SK-N-SH (cell line): Measurements from ENCODE around the gene BICD2. TPM values are rescaled to one million over a fixed set of nuclear protein-coding genes. Genes with fewer than 3 reads are reported as not detected.

Experiments
- CTCF ChIA-PET: fragments of 300-600, 350-600 bp; formaldehyde crosslinking; extraction: SDS; loops from one replicate; lab custom pipeline; 2021; lab: Yijun Ruan, JAX
- POLR2A ChIA-PET: fragments of 350-600 bp; sonication (Branson Sonifier 250); formaldehyde crosslinking; extraction: SDS; loops from one replicate; lab custom pipeline; 2020; ENCODE audit warnings: antibody characterized with exemption, inconsistent platforms; lab: Yijun Ruan, JAX
- DNase-seq: peaks from one replicate; pipeline ENCODE4 v3.0.0; 2012
- H2AFZ ChIP-seq: fragments of 200-600 bp; sonication (generic); 2 replicates; pipeline ENCODE4 v1.8.1; 2016; ENCODE audit warnings: antibody characterized with exemption, mild to moderate bottlenecking, low read depth
- H3F3A ChIP-seq: fragments of 200-600 bp; sonication (generic); replicated peaks from 2 replicates; pipeline ENCODE3; 2016; ENCODE audit warnings: antibody characterized with exemption, mild to moderate bottlenecking; ENCODE audit not compliant: insufficient read depth
- H3K27ac ChIP-seq, 2 experiments: fragments of 200-500 bp in 1 of 2; fragments of 200-600 bp in 1 of 2; sonication (Bioruptor generic) in 1 of 2; sonication (generic), shearing (Covaris generic) in 1 of 2; 2 replicates each; pipeline versions ENCODE4 v1.5.1 to v1.6.1; 2014 to 2016; ENCODE audit warnings: low read depth in 2 of 2, inconsistent platforms in 1 of 2, low read length in 1 of 2, mild to moderate bottlenecking in 1 of 2, mixed read lengths in 1 of 2
- H3K27me3 ChIP-seq: fragments of 200-600 bp; sonication (generic), shearing (Covaris generic); 2 replicates; pipeline ENCODE4 v1.6.1; 2016; ENCODE audit warnings: mixed run types; ENCODE audit not compliant: insufficient read depth
- H3K36me3 ChIP-seq, 2 experiments: fragments of 200-500 bp in 1 of 2; fragments of 200-600 bp in 1 of 2; sonication (Bioruptor generic) in 1 of 2; sonication (generic) in 1 of 2; replicated peaks in 1 of 2; 2 replicates each; pipeline versions ENCODE3 to v1.5.1; 2014 to 2016; ENCODE audit warnings: low read length in 1 of 2, mild to moderate bottlenecking in 1 of 2; ENCODE audit not compliant: insufficient read depth in 2 of 2, control insufficient read depth in 1 of 2
- H3K4me1 ChIP-seq, 2 experiments: fragments of 200-500 bp in 1 of 2; fragments of 200-600 bp in 1 of 2; sonication (Bioruptor generic) in 1 of 2; sonication (generic), shearing (Covaris generic) in 1 of 2; 2 replicates each; pipeline versions ENCODE4 v1.5.1 to v1.6.1; 2014 to 2016; ENCODE audit warnings: low read depth in 1 of 2, low read length in 1 of 2, mixed run types in 1 of 2; ENCODE audit not compliant: insufficient read depth in 2 of 2, control insufficient read depth in 1 of 2
- H3K4me2 ChIP-seq: fragments of 200-600 bp; sonication (generic), shearing (Covaris generic); 2 replicates; pipeline ENCODE4 v1.6.1; 2017; ENCODE audit warnings: mixed run types
- H3K4me3 ChIP-seq, 2 experiments: fragments of 200-500 bp in 1 of 2; fragments of 200-600 bp in 1 of 2; sonication (Bioruptor generic) in 1 of 2; sonication (generic), shearing (Covaris generic) in 1 of 2; 2 replicates each; pipeline versions ENCODE4 v1.5.1 to v1.8.1; 2014 to 2016; ENCODE audit warnings: low read depth in 2 of 2, inconsistent platforms in 1 of 2, low read length in 1 of 2, mild to moderate bottlenecking in 1 of 2, mixed read lengths in 1 of 2, moderate library complexity in 1 of 2
- H3K79me2 ChIP-seq: fragments of 200-600 bp; sonication (generic); 2 replicates; pipeline ENCODE4 v1.8.1; 2017; ENCODE audit warnings: mild to moderate bottlenecking; ENCODE audit not compliant: insufficient read depth
- H3K9ac ChIP-seq: fragments of 200-600 bp; sonication (generic); 2 replicates; pipeline ENCODE4 v1.6.1; 2017; ENCODE audit warnings: mixed run types
- H3K9me2 ChIP-seq: fragments of 200-600 bp; sonication (generic); 2 replicates; pipeline ENCODE4 v1.6.1; 2017; ENCODE audit warnings: mixed run types
- H3K9me3 ChIP-seq: fragments of 200-600 bp; sonication (generic); 2 replicates; pipeline ENCODE4 v1.6.1; 2017; ENCODE audit warnings: mixed run types, mild to moderate bottlenecking, moderate library complexity
- H4K20me1 ChIP-seq: fragments of 200-600 bp; sonication (generic); 2 replicates; pipeline ENCODE4 v1.6.1; 2017; ENCODE audit warnings: mild to moderate bottlenecking, mixed run types; ENCODE audit not compliant: insufficient read depth
- CHD2 ChIP-seq: fragments of 150-350 bp; IDR thresholded peaks from 2 replicates; pipeline ENCODE4 v1.6.1; 2018; ENCODE audit warnings: low read length; ENCODE audit not compliant: partially characterized antibody
- ELF1 ChIP-seq: IDR thresholded peaks from 2 replicates; pipeline ENCODE4 v1.4.0; 2012
- EZH2phosphoT487 ChIP-seq: fragments of 200-600 bp; sonication (generic); IDR thresholded peaks from 2 replicates; pipeline ENCODE4 v1.6.1; 2017; ENCODE audit warnings: low read depth, mixed run types, mild to moderate bottlenecking, antibody characterized with exemption, moderate library complexity, borderline replicate concordance
- FOXM1 ChIP-seq: IDR thresholded peaks from 2 replicates; pipeline ENCODE4 v1.4.0; 2012; ENCODE audit warnings: low read depth, mild to moderate bottlenecking
- GABPA ChIP-seq: IDR thresholded peaks from 2 replicates; pipeline ENCODE4 v1.4.0; 2012; ENCODE audit warnings: low read depth, mild to moderate bottlenecking
- GATA2 ChIP-seq: sonication (generic); formaldehyde crosslinking; IDR thresholded peaks from 2 replicates; pipeline ENCODE4 v1.5.0; 2020; ENCODE audit warnings: mild to moderate bottlenecking, missing genetic modification reagents
- JUND ChIP-seq: IDR thresholded peaks from 2 replicates; pipeline ENCODE4 v1.4.0; 2012
- MEF2A ChIP-seq: IDR thresholded peaks from 2 replicates; pipeline ENCODE4 v1.4.0; 2012; ENCODE audit warnings: low read depth, borderline replicate concordance
- NRF1 ChIP-seq: IDR thresholded peaks from 2 replicates; pipeline ENCODE4 v1.6.1; 2012; ENCODE audit warnings: low read depth, mild to moderate bottlenecking, low read length
- POLR2AphosphoS5 ChIP-seq: IDR thresholded peaks from 2 replicates; pipeline ENCODE4 v1.6.1; 2012; ENCODE audit warnings: low read depth, low read length
- RAD21 ChIP-seq: IDR thresholded peaks from 2 replicates; pipeline ENCODE4 v1.6.1; 2012; ENCODE audit warnings: mild to moderate bottlenecking, low read length
- RCOR1 ChIP-seq: fragments of 150-350 bp; IDR thresholded peaks from 2 replicates; pipeline ENCODE4 v1.6.1; 2017; ENCODE audit warnings: antibody characterized with exemption, low read length
- RXRA ChIP-seq: IDR thresholded peaks from 2 replicates; pipeline ENCODE4 v1.4.0; 2012; ENCODE audit warnings: low read depth, mild to moderate bottlenecking, borderline replicate concordance
- SIN3A ChIP-seq: IDR thresholded peaks from 2 replicates; pipeline ENCODE4 v1.6.1; 2012; ENCODE audit warnings: low read depth, mild to moderate bottlenecking, low read length, moderate library complexity, borderline replicate concordance
- SMC3 ChIP-seq: IDR thresholded peaks from 2 replicates; pipeline ENCODE4 v1.6.1; 2012; ENCODE audit warnings: low read depth, low read length, improper control_type of control experiment
- TAF1 ChIP-seq: IDR thresholded peaks from 2 replicates; pipeline ENCODE4 v1.6.1; 2012; ENCODE audit warnings: low read depth, mild to moderate bottlenecking, low read length, moderate library complexity, borderline replicate concordance
- TEAD4 ChIP-seq: IDR thresholded peaks from 2 replicates; pipeline ENCODE4 v1.4.0; 2012; ENCODE audit warnings: mild to moderate bottlenecking, borderline replicate concordance; ENCODE audit not compliant: insufficient read depth
- WGBS: methylation state at CpG from one replicate; pipeline ENCODE4 v1.1.6; 2017; ENCODE audit warnings: low lambda C conversion rate; 5-methylcytosine and 5-hydroxymethylcytosine counted together
- polyA plus RNA-seq, 3 experiments: library from polyadenylated mRNA; depleted of rRNA; stranded (reverse); fragments of >200 nt; gene quantifications; 2 replicates each; pipeline ENCODE4 v1.2.3, GENCODE V29; 2012
- TF ChIP-seq, protein P1 (sequence below): IDR thresholded peaks from 2 replicates; pipeline ENCODE4 v1.4.0; 2012; ENCODE audit warnings: low read depth
- TF ChIP-seq, protein P2 (sequence below): IDR thresholded peaks from 2 replicates; pipeline ENCODE4 v1.4.0; 2012; ENCODE audit warnings: low read depth, borderline replicate concordance
- TF ChIP-seq, protein P3 (sequence below): fragments of 150-350 bp; IDR thresholded peaks from 2 replicates; pipeline ENCODE4 v1.6.1; 2016; ENCODE audit warnings: mild to moderate bottlenecking, low read depth, low read length

Gene BICD2
- polyA plus RNA-seq, 1 of the 3 experiments (the other 2 are of a cell fraction), result 19.6 TPM

DNA sequence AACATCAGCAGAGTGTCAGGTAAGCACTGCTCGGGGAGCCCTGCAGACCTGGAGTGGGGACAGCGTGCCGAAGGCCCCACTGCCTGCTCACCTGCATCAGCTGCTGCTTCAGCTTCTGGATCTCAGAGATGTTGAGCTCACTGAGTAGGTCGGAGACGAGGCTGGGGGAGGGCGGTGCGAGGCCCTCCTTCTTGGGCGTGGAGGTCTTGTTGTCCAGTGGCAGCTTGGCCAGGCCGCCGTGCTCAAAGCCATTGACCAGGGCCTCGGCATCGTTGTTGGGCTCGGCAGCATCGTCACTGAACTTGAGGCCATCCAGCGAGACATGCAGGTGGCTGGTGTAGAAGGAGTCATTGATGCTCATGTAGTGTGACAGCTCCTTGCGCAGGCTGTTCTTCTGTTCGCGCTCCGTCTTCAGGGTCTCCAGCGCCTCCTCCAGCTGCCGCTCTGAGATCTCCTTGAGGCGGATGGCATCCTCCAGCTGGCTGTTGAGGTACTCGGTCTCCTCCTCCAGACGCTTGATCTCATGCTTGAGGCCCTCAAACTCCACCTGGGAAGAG is 44.3 kb downstream of the BICD2 start:
- Histone ChIP-seq H2AFZ (no peak overlapping the region), H4K20me1 (0 out of 2 replicates have a peak, but pooled peaks cover 10% of the 10 kb centered on the region), H3K36me3 (peaks cover 6 to 74% of the 10 kb centered on the region in 2 experiments), H3K79me2 (peaks cover 6% of the 10 kb centered on the region; the same call in 1 of the 2 replicates), H3K27ac (no peak overlapping the region), H3K4me1 (peaks cover 0 to 16% of the 10 kb centered on the region in 2 experiments; a peak in 1 of 4 replicates), H3F3A (no peaks in the 10 kb centered on the region), H3K27me3 (no peaks in the 10 kb centered on the region), H3K9me3 (no peaks in the 10 kb centered on the region), H3K4me2 (no peak overlapping the region), H3K9ac (no peak overlapping the region), H3K4me3 (no peak overlapping the region), H3K9me2 (no peaks in the 10 kb centered on the region)
- POLR2A ChIA-PET, result no interaction called here
- TF ChIP-seq RCOR1, result no peak
- TF ChIP-seq POLR2AphosphoS5, result no peak
- no peak for TF ChIP-seq SMC3
- no peak for TF ChIP-seq RXRA
- TF ChIP-seq CHD2, result no peak
- TF ChIP-seq, protein P1, sequence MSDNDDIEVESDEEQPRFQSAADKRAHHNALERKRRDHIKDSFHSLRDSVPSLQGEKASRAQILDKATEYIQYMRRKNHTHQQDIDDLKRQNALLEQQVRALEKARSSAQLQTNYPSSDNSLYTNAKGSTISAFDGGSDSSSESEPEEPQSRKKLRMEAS, result no peak
- TF ChIP-seq, protein P2, sequence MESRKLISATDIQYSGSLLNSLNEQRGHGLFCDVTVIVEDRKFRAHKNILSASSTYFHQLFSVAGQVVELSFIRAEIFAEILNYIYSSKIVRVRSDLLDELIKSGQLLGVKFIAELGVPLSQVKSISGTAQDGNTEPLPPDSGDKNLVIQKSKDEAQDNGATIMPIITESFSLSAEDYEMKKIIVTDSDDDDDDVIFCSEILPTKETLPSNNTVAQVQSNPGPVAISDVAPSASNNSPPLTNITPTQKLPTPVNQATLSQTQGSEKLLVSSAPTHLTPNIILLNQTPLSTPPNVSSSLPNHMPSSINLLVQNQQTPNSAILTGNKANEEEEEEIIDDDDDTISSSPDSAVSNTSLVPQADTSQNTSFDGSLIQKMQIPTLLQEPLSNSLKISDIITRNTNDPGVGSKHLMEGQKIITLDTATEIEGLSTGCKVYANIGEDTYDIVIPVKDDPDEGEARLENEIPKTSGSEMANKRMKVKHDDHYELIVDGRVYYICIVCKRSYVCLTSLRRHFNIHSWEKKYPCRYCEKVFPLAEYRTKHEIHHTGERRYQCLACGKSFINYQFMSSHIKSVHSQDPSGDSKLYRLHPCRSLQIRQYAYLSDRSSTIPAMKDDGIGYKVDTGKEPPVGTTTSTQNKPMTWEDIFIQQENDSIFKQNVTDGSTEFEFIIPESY, result no peak
- no peak for TF ChIP-seq SIN3A
- no peak for TF ChIP-seq TAF1
- no peak for TF ChIP-seq RAD21
- TF ChIP-seq GABPA, result no peak
- no peak for TF ChIP-seq NRF1
- TF ChIP-seq MEF2A, result no peak
- no peak for DNase-seq
- CTCF ChIA-PET, result interaction anchor here (1.0 to 9.1 kb wide), 2 partner anchors 9 to 71 kb away, joined by 3 to 177 read pairs; no protein-coding TSS in a partner anchor
- WGBS, result 98% methylated on average over 13 of the region's 24 CpGs

DNA sequence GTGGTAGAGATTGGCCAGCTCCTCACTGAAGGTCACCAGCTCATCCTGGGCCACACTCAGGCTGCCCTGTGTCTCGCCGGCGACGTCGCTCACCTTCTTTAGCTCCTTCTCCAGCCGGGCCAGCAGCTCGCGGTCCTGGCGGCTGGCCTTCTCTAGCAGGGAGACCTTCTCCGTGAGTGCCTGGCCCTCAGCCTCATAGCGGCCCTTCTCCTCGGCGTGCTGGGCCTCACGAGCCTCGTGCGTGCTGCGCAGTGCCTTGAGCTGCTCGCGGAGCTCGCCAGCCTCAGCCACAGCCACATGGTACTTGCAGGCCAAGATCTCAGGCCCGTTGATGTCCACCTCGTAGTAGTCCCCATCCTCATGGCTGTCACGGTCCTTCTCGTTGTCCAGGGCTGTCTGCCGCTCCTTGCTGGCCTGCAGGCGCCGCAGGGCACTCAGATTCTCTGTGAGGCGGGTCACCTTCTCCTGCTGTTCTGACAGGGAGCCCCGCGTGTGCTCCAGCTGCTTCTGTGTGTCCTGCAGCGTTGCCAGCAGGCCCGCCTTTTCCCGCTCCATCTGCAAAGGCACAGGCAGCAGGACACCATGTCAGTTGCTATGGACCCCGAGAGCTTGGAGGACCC is 45.5 kb downstream of the BICD2 start:
- Histone ChIP-seq H3K9me3 (no peaks in the 10 kb centered on the region), H4K20me1 (0 out of 2 replicates have a peak, but pooled peaks cover 3% of the 10 kb centered on the region), H3K4me2 (no peak overlapping the region), H3K9ac (no peak overlapping the region), H3K36me3 (peaks cover 16 to 85% of the 10 kb centered on the region in 2 experiments), H2AFZ (no peak overlapping the region), H3K27me3 (no peaks in the 10 kb centered on the region), H3F3A (no peaks in the 10 kb centered on the region), H3K79me2 (no peaks in the 10 kb centered on the region), H3K9me2 (no peaks in the 10 kb centered on the region), H3K4me1 (peaks cover 0 to 6% of the 10 kb centered on the region in 2 experiments; a peak in 1 of 4 replicates), H3K27ac (no peak overlapping the region), H3K4me3 (no peak overlapping the region)
- ChIA-PET CTCF (interaction anchor here (1.0 to 9.1 kb wide), 4 partner anchors 10 to 72 kb away, joined by 4 to 177 read pairs (median 20); partner anchors contain the start of gene BICD2), POLR2A (interaction anchor here (1.8 kb wide), 1 partner anchor 45 kb away, joined by 4 read pairs; no protein-coding TSS in a partner anchor)
- DNase-seq, result no peak
- TF ChIP-seq TEAD4, result no peak
- TF ChIP-seq ELF1, result no peak
- no peak for TF ChIP-seq GABPA
- TF ChIP-seq, protein P2, result no peak
- TF ChIP-seq, protein P3, sequence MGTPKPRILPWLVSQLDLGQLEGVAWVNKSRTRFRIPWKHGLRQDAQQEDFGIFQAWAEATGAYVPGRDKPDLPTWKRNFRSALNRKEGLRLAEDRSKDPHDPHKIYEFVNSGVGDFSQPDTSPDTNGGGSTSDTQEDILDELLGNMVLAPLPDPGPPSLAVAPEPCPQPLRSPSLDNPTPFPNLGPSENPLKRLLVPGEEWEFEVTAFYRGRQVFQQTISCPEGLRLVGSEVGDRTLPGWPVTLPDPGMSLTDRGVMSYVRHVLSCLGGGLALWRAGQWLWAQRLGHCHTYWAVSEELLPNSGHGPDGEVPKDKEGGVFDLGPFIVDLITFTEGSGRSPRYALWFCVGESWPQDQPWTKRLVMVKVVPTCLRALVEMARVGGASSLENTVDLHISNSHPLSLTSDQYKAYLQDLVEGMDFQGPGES, result no peak
- TF ChIP-seq RXRA, result no peak
- no peak for TF ChIP-seq EZH2phosphoT487
- TF ChIP-seq RAD21, result no peak
- TF ChIP-seq SMC3, result no peak
- TF ChIP-seq FOXM1, result no peak
- no peak for TF ChIP-seq POLR2AphosphoS5
- no peak for TF ChIP-seq JUND
- TF ChIP-seq NRF1, result no peak
- TF ChIP-seq GATA2 (CRISPR knock-in tag), result no peak
- WGBS, result 92% methylated on average over 28 of the region's 34 CpGs
